Ovary (tissue), 3 donors: ENCODE measurements around the gene FAM117A.

Experiments used
- CTCF ChIP-seq, 3 donors: fragments of 450-650 bp in 2 of 3; fragments of 200-600 bp in 1 of 3; IDR thresholded peaks; one replicate each; pipeline versions ENCODE4 v1.5.1 to v1.8.0; 2016 to 2022; ENCODE audit warnings: antibody characterized with exemption in 3 of 3, mild to moderate bottlenecking in 1 of 3
- EP300 ChIP-seq: sonication (generic); formaldehyde crosslinking; IDR thresholded peaks from one replicate; pipeline ENCODE4 v1.6.1; 2017; ENCODE audit warnings: antibody characterized with exemption
- donor health status: DM: no; HTN: no; CAD: no.

DNA sequence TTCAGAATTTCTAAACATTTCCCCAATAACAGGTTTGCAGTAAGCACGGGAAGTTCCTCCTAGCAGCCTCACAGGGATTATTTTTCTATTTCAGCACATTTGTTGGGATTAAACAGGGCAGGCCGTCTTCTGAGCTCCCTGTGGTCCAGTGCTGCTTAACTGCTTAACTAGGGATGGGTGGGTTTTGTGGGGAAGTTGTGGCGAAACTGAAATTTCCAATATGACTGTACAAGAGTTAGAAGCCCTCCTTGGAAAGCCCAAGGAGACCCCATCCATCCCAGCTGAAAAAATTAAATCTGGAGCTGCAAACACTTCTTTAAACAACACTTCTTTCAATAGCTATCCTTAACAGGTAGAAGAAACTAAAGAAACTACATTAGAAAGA is 22.2 kb downstream of the FAM117A start:
- TF ChIP-seq EP300 (no peak), CTCF (IDR thresholded peaks at IDR 0.05) (no peak)
